HL-60 (cell line): ENCODE measurements around the gene CHST9.

ENCODE experiments used
- POLR2AphosphoS5 ChIP-seq: IDR thresholded peaks from 2 replicates; pipeline ENCODE4 v1.6.1; 2012; ENCODE audit warnings: low read depth
- SPI1 ChIP-seq: IDR thresholded peaks from 2 replicates; pipeline ENCODE4 v1.6.1; 2012; ENCODE audit warnings: low read depth, mild to moderate bottlenecking, borderline replicate concordance
- TF ChIP-seq, protein P1 (sequence below): IDR thresholded peaks from one replicate; pipeline ENCODE4 v1.5.1; 2011; ENCODE audit warnings: low read length, control low read depth, inconsistent platforms; ENCODE audit not compliant: insufficient read depth
- TF ChIP-seq, protein P2 (sequence below): IDR thresholded peaks from 2 replicates; pipeline ENCODE4 v1.6.1; 2012; ENCODE audit warnings: low read depth; ENCODE audit not compliant: insufficient replicate concordance

DNA sequence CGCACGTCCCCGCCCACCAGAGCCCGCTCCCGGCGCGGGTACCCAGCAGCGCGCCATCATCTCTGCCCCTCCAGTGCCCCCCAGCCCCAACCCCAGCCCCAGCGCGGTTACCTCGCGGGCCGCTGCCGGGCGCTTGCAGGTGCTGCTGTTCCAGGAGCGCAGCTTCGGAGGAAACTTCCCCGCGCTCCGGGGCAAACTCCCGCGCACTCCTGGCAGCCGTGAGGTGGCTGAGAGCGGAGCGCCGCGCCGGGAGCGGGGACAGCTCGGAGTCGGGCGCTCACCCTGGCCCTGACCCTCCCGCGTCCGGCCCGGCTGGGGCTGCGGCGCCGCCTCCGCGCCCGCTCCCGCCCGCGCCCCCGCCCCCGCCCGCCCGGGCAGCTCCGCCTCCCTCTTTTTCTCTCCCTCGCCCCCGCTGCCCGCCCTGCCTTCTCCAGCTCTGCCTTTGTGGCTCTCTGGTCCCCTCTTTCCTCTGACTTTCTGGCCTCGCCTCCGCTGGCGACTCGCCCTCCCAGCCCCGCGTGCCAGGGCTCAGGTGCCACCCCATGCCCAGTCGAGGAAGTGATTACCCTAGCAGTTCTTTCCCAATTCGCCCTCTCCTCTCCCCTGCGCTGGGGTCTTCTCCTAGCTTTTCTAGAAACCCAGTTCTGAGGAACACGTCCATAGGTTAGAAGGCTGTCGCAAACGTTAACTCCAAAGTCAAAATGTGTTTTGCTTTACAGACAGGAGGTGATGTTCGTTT is at the start of gene CHST9:
- TF ChIP-seq, protein P1, sequence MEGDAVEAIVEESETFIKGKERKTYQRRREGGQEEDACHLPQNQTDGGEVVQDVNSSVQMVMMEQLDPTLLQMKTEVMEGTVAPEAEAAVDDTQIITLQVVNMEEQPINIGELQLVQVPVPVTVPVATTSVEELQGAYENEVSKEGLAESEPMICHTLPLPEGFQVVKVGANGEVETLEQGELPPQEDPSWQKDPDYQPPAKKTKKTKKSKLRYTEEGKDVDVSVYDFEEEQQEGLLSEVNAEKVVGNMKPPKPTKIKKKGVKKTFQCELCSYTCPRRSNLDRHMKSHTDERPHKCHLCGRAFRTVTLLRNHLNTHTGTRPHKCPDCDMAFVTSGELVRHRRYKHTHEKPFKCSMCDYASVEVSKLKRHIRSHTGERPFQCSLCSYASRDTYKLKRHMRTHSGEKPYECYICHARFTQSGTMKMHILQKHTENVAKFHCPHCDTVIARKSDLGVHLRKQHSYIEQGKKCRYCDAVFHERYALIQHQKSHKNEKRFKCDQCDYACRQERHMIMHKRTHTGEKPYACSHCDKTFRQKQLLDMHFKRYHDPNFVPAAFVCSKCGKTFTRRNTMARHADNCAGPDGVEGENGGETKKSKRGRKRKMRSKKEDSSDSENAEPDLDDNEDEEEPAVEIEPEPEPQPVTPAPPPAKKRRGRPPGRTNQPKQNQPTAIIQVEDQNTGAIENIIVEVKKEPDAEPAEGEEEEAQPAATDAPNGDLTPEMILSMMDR = no peak
- TF ChIP-seq SPI1 = no peak
- TF ChIP-seq, protein P2, sequence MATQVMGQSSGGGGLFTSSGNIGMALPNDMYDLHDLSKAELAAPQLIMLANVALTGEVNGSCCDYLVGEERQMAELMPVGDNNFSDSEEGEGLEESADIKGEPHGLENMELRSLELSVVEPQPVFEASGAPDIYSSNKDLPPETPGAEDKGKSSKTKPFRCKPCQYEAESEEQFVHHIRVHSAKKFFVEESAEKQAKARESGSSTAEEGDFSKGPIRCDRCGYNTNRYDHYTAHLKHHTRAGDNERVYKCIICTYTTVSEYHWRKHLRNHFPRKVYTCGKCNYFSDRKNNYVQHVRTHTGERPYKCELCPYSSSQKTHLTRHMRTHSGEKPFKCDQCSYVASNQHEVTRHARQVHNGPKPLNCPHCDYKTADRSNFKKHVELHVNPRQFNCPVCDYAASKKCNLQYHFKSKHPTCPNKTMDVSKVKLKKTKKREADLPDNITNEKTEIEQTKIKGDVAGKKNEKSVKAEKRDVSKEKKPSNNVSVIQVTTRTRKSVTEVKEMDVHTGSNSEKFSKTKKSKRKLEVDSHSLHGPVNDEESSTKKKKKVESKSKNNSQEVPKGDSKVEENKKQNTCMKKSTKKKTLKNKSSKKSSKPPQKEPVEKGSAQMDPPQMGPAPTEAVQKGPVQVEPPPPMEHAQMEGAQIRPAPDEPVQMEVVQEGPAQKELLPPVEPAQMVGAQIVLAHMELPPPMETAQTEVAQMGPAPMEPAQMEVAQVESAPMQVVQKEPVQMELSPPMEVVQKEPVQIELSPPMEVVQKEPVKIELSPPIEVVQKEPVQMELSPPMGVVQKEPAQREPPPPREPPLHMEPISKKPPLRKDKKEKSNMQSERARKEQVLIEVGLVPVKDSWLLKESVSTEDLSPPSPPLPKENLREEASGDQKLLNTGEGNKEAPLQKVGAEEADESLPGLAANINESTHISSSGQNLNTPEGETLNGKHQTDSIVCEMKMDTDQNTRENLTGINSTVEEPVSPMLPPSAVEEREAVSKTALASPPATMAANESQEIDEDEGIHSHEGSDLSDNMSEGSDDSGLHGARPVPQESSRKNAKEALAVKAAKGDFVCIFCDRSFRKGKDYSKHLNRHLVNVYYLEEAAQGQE = no peak
- TF ChIP-seq POLR2AphosphoS5 = no peak
